A549 (cell line): ENCODE results near the gene HOXC13. TPM values are rescaled to one million over a fixed set of nuclear protein-coding genes. Genes with fewer than 3 reads are reported as not detected.

Source experiments
- ATAC-seq, 2 experiments: fragments of 200-7000 bp in 1 of 2; fragments of >200 bp in 1 of 2; cut with Nextera tagmentation in 1 of 2; cut with Tn5 transposase in 1 of 2; 3 replicates each; pipeline versions ENCODE4 v1.8.0 to v1.9.1; 2018 to 2020; ENCODE audit warnings: mild to moderate bottlenecking in 1 of 2, moderate library complexity in 1 of 2
- CTCF ChIA-PET: fragments of 300-600 bp; sonication (Branson Sonifier 250); formaldehyde crosslinking; extraction: SDS; loops from one replicate; lab custom pipeline; 2021; ENCODE audit warnings: antibody characterized with exemption, inconsistent platforms; lab: Yijun Ruan, JAX
- POLR2A ChIA-PET: fragments of 350-600 bp; formaldehyde crosslinking; extraction: SDS; loops from one replicate; lab custom pipeline; 2021; ENCODE audit warnings: antibody characterized with exemption, inconsistent platforms; lab: Yijun Ruan, JAX
- DNase-seq, 2 experiments: peaks; one replicate each; pipeline versions ENCODE4 v3.0.0 to v3.0.0-alpha.2; 2011 to 2016; ENCODE audit warnings: low read depth in 1 of 2, low spot score in 1 of 2
- FAIRE-seq: peaks from 2 replicates; lab custom pipeline; 2011; peaks lifted over from hg19 to GRCh38; lab: Jason Lieb, UNC
- H3K27ac ChIP-seq, 2 experiments: fragments of >200 bp; sonication (Bioruptor Twin); formaldehyde crosslinking; 3 replicates each; pipeline ENCODE4 v1.5.1; 2016 to 2017
- H3K4me1 ChIP-seq: fragments of >200 bp; sonication (Bioruptor Twin); formaldehyde crosslinking; 3 replicates; pipeline ENCODE4 v1.6.1; 2016
- H3K4me2 ChIP-seq: fragments of >200 bp; sonication (Bioruptor Twin); formaldehyde crosslinking; 3 replicates; pipeline ENCODE4 v1.6.1; 2016
- H3K4me3 ChIP-seq: fragments of >200 bp; sonication (Bioruptor Twin); formaldehyde crosslinking; 3 replicates; pipeline ENCODE4 v1.5.1; 2016
- H3K9me3 ChIP-seq: fragments of >200 bp; sonication (Bioruptor Twin); formaldehyde crosslinking; 3 replicates; pipeline ENCODE4 v1.6.1; 2016
- BHLHE40 ChIP-seq: IDR thresholded peaks from 2 replicates; pipeline ENCODE4 v1.6.1; 2012; ENCODE audit warnings: low read depth, low read length, inconsistent platforms
- CBX2 ChIP-seq: fragments of 200-600 bp; sonication (generic); IDR thresholded peaks from 2 replicates; pipeline ENCODE4 v1.6.1; 2016; ENCODE audit warnings: low read depth, mild to moderate bottlenecking, borderline replicate concordance
- CEBPB ChIP-seq, 2 experiments: fragments of >200 bp in 1 of 2; sonication (Bioruptor Twin) in 1 of 2; formaldehyde crosslinking in 1 of 2; IDR thresholded peaks; 2 replicates each; pipeline ENCODE4 v1.6.1; 2012 to 2016
- E2F6 ChIP-seq: IDR thresholded peaks from 2 replicates; pipeline ENCODE4 v1.6.1; 2012; ENCODE audit warnings: low read depth, borderline replicate concordance
- EHMT2 ChIP-seq: fragments of 200-600 bp; sonication (generic); IDR thresholded peaks from 2 replicates; pipeline ENCODE4 v1.6.1; 2016; ENCODE audit warnings: antibody characterized with exemption, low read depth, mild to moderate bottlenecking, moderate library complexity
- EP300 ChIP-seq, 2 experiments: fragments of >200 bp; sonication (Bioruptor Twin); formaldehyde crosslinking; IDR thresholded peaks; 2 replicates in 1 of 2; 3 replicates in 1 of 2; pipeline ENCODE4 v1.6.1; 2016 to 2017
- GATA3 ChIP-seq: IDR thresholded peaks from 2 replicates; pipeline ENCODE4 v1.6.1; 2012; ENCODE audit warnings: borderline replicate concordance
- HMGXB4 ChIP-seq: fragments of 250-450 bp; sonication (Bioruptor Pico); IDR thresholded peaks from 2 replicates; pipeline ENCODE4 v1.5.0; 2021; ENCODE audit warnings: mild to moderate bottlenecking, moderate library complexity, borderline replicate concordance
- HOXB5 ChIP-seq: fragments of 250-450 bp; sonication (Bioruptor Pico); IDR thresholded peaks from 2 replicates; pipeline ENCODE4 v1.5.0; 2020; ENCODE audit warnings: mild to moderate bottlenecking, moderate library complexity
- JUN ChIP-seq, 2 experiments: fragments of >200 bp; sonication (Bioruptor Twin); formaldehyde crosslinking; IDR thresholded peaks; 2 replicates in 1 of 2; 3 replicates in 1 of 2; pipeline ENCODE4 v1.6.1; 2016 to 2017
- JUNB ChIP-seq: fragments of >200 bp; sonication (Bioruptor Twin); formaldehyde crosslinking; IDR thresholded peaks from 2 replicates; pipeline ENCODE4 v1.6.1; 2016
- MAFK ChIP-seq: fragments of 450-650 bp; IDR thresholded peaks from 2 replicates; pipeline ENCODE4 v1.6.1; 2014; ENCODE audit not compliant: partially characterized antibody
- MAX ChIP-seq: IDR thresholded peaks from 2 replicates; pipeline ENCODE4 v1.6.1; 2012
- MAZ ChIP-seq: fragments of 150-350 bp; IDR thresholded peaks from 2 replicates; pipeline ENCODE4 v1.6.1; 2014; ENCODE audit warnings: antibody characterized with exemption, low read depth, low read length, borderline replicate concordance
- MYC ChIP-seq: IDR thresholded peaks from 2 replicates; pipeline ENCODE4 v1.6.1; 2012; ENCODE audit warnings: mild to moderate bottlenecking, inconsistent platforms, low read length, improper control_type of control experiment, borderline replicate concordance
- NPAS2 ChIP-seq: fragments of 250-450 bp; sonication (Bioruptor Pico); IDR thresholded peaks from 2 replicates; pipeline ENCODE4 v1.8.0; 2022; ENCODE audit warnings: mild to moderate bottlenecking, moderate library complexity, borderline replicate concordance
- POLR2A ChIP-seq: IDR thresholded peaks from 2 replicates; pipeline ENCODE4 v1.6.1; 2012; ENCODE audit warnings: mild to moderate bottlenecking, low read length
- RARB ChIP-seq: fragments of 250-450 bp; sonication (Bioruptor Pico); IDR thresholded peaks from 2 replicates; pipeline ENCODE4 v1.8.0; 2021; ENCODE audit warnings: mild to moderate bottlenecking, moderate library complexity
- USF2 ChIP-seq: fragments of 450-650 bp; IDR thresholded peaks from 2 replicates; pipeline ENCODE4 v1.6.1; 2014; ENCODE audit warnings: antibody characterized with exemption
- WGBS: methylation state at CpG from one replicate; pipeline ENCODE4 v1.1.6; 2017; ENCODE audit errors: missing lambda C conversion rate; 5-methylcytosine and 5-hydroxymethylcytosine counted together
- polyA minus RNA-seq: library from RNA; depleted of rRNA, polyadenylated mRNA; stranded (reverse); fragments of >200 nt; gene quantifications from 2 replicates; pipeline ENCODE4 v1.2.3, GENCODE V29; 2011; rRNA and poly(A)+ RNA removed
- polyA plus RNA-seq, 4 experiments: library from polyadenylated mRNA; depleted of rRNA in 3 of 4; stranded (reverse); fragments of >200 nt; fragmentation: RNase III in 1 of 4; extraction: RNeasy Plus Mini Kit Qiagen cat#74134 plus additional on column Dnase treatment in 1 of 4; gene quantifications; 2 replicates in 3 of 4; 3 replicates in 1 of 4; pipeline ENCODE4 v1.2.3, GENCODE V29; 2011 to 2017

Gene HOXC13
- polyA plus RNA-seq (2011; rRNA removed), result 3.9 and 6.4 TPM in 2 replicates
- polyA plus RNA-seq (2012; cell fraction: cytosol; rRNA removed), result 7.2 and 8.4 TPM in 2 replicates
- 5.6 and 6.1 TPM in 2 replicates for polyA plus RNA-seq (2012; cell fraction: nucleus; rRNA removed)
- polyA plus RNA-seq (2017; fragmentation: RNase III; extraction: RNeasy Plus Mini Kit Qiagen cat#74134 plus additional on column Dnase treatment), result 6.5 to 9.3 TPM (median 7.5 TPM) in 3 replicates
- polyA minus RNA-seq, result 4.0 and 4.3 TPM in 2 replicates

GRCh38 chr12:53938326-53939140, at the start of gene HOXC13:
Gene HOXC13, plus strand, starts transcription at chr12:53938831. Its CDS starts 76 bp downstream, at chr12:53938907.
- Histone ChIP-seq H3K4me1 (peaks cover 20% of the 10 kb centered on the region; the same call in 2 of the 3 replicates), H3K27ac (peak within 1 kb of the TSS; percentile 85 to 94), H3K4me2 (peak within 1 kb of the TSS; percentile 87), H3K4me3 (peak within 1 kb of the TSS; percentile 86), H3K9me3 (no peaks in the 10 kb centered on the region)
- FAIRE-seq (no peak), DNase-seq (peak; percentile 98 to 100), ATAC-seq (peak; percentile 80 to 93)
- TF ChIP-seq GATA3 (no peak), MYC (0 out of 2 replicates have a peak, but pooled peaks have one; percentile 31), EHMT2 (no peak), MAX (peak; percentile 93), CEBPB (IDR thresholded peaks at IDR 0.05) (peak in 1 of 2 experiments; percentile 44; a peak in 1 of 4 replicates), HOXB5 (CRISPR knock-in tag) (0 out of 2 replicates have a peak, but pooled peaks have one; percentile 20), POLR2A (peak; percentile 58), NPAS2 (CRISPR knock-in tag) (peak; percentile 94), HMGXB4 (CRISPR knock-in tag) (no peak), E2F6 (peak; percentile 97), CBX2 (no peak), JUN (IDR thresholded peaks at IDR 0.05) (peak in 1 of 2 experiments; percentile 22; a peak in 2 of 5 replicates), USF2 (peak; percentile 100), MAZ (peak; percentile 65), BHLHE40 (peak; percentile 96)
- CTCF ChIA-PET, result interaction anchor here (0.7 to 3.6 kb wide), 13 partner anchors 10 to 192 kb away, joined by 3 to 18 read pairs (median 3); partner anchors contain the start of genes HOXC10, HOXC12 and HOXC8
- WGBS, result 2% methylated on average over 46 of the region's 56 CpGs
- POLR2A ChIA-PET, result interaction anchor here (0.5 to 1.0 kb wide), 5 partner anchors 9 to 170 kb away, joined by 3 to 5 read pairs (median 3); partner anchors contain the start of gene HOXC10

GRCh38 chr12:53890081-53890480, 48.5 kb upstream of the HOXC13 start:
- Histone ChIP-seq H3K4me2 (no peak overlapping the region), H3K4me1 (no peaks in the 10 kb centered on the region), H3K27ac (no peak overlapping the region), H3K9me3 (no peaks in the 10 kb centered on the region), H3K4me3 (no peak overlapping the region)
- no peak for TF ChIP-seq NPAS2 (CRISPR knock-in tag)
- TF ChIP-seq EP300 (IDR thresholded peaks at IDR 0.05), result no peak
- no peak for TF ChIP-seq RARB (CRISPR knock-in tag)
- no peak for TF ChIP-seq GATA3
- TF ChIP-seq MAX, result no peak
- TF ChIP-seq CEBPB (IDR thresholded peaks at IDR 0.05), result no peak
- no peak for TF ChIP-seq BHLHE40
- no peak for TF ChIP-seq MAFK
- TF ChIP-seq JUNB, result no peak
- TF ChIP-seq MAZ, result no peak
- TF ChIP-seq POLR2A, result no peak
- ChIA-PET CTCF (interaction anchor here (1.0 to 1.2 kb wide), 2 partner anchors 9 to 133 kb away, joined by 3 read pairs; no protein-coding TSS in a partner anchor), POLR2A (no interaction called here)
- WGBS, result 78% methylated on average over 3 of the region's 3 CpGs
- FAIRE-seq (no peak), DNase-seq (no peak), ATAC-seq (no peak)
